A673 (cell line): ENCODE data around the gene CNTN3.

Source experiments
- EZH2 ChIP-seq: fragments of 200-600 bp; sonication (generic); IDR thresholded peaks from 2 replicates; pipeline ENCODE4 v1.6.1; 2017; ENCODE audit warnings: borderline replicate concordance, low read depth, mild to moderate bottlenecking, mixed read lengths, antibody characterized with exemption, low read length; ENCODE audit not compliant: poor library complexity, severe bottlenecking
- TF ChIP-seq, protein P1 (sequence below): fragments of 300-800, 200-600 bp; sonication (generic); conservative IDR thresholded peaks from 2 replicates; pipeline ENCODE4 v1.5.1; 2017; ENCODE audit warnings: low read depth, mild to moderate bottlenecking, antibody characterized with exemption, low read length, moderate library complexity, mixed read lengths

DNA sequence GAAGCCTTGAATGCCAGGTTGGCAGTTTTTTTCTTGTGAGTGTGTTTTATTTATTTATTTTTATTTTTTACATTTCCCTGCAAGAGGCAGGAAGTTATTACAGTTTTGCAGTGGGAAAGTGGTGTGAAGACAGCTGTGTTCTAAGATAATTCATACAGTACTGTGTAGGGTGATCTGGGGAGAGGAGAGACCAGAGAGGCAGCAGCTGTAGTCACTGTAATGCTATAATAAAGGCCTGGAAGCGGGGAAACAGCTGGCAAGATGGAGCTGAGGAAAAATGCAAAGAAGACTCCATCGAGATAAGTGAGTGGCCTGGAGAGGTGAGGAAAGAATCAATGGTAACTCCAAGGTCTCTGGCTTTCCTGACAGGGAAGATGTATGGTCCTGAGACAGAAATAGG, 23.1 kb downstream of the CNTN3 start:
- TF ChIP-seq, protein P1, sequence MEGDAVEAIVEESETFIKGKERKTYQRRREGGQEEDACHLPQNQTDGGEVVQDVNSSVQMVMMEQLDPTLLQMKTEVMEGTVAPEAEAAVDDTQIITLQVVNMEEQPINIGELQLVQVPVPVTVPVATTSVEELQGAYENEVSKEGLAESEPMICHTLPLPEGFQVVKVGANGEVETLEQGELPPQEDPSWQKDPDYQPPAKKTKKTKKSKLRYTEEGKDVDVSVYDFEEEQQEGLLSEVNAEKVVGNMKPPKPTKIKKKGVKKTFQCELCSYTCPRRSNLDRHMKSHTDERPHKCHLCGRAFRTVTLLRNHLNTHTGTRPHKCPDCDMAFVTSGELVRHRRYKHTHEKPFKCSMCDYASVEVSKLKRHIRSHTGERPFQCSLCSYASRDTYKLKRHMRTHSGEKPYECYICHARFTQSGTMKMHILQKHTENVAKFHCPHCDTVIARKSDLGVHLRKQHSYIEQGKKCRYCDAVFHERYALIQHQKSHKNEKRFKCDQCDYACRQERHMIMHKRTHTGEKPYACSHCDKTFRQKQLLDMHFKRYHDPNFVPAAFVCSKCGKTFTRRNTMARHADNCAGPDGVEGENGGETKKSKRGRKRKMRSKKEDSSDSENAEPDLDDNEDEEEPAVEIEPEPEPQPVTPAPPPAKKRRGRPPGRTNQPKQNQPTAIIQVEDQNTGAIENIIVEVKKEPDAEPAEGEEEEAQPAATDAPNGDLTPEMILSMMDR, result no peak
- TF ChIP-seq EZH2, result no peak
